ENCODE results near the gene PIKFYVE. TPM values are rescaled to one million over a fixed set of nuclear protein-coding genes. Genes with fewer than 3 reads are reported as not detected.
"Not testable (repeated sequence)": the region's sequence is repeated elsewhere in the genome, so short reads cannot be mapped to it uniquely, and the experiment has no call there.

Gene PIKFYVE
- total RNA-seq, 2 experiments from 2014 or later: 29.7 to 50.0 TPM

GRCh38 chr2:208375491-208376068 lies 109.5 kb downstream of the PIKFYVE start:
- TF ChIP-seq, protein P1, sequence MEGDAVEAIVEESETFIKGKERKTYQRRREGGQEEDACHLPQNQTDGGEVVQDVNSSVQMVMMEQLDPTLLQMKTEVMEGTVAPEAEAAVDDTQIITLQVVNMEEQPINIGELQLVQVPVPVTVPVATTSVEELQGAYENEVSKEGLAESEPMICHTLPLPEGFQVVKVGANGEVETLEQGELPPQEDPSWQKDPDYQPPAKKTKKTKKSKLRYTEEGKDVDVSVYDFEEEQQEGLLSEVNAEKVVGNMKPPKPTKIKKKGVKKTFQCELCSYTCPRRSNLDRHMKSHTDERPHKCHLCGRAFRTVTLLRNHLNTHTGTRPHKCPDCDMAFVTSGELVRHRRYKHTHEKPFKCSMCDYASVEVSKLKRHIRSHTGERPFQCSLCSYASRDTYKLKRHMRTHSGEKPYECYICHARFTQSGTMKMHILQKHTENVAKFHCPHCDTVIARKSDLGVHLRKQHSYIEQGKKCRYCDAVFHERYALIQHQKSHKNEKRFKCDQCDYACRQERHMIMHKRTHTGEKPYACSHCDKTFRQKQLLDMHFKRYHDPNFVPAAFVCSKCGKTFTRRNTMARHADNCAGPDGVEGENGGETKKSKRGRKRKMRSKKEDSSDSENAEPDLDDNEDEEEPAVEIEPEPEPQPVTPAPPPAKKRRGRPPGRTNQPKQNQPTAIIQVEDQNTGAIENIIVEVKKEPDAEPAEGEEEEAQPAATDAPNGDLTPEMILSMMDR (conservative IDR thresholded peaks at IDR 0.05; ENCODE audit: low read length): no peak
- TF ChIP-seq EZH2phosphoT487 (IDR thresholded peaks at IDR 0.05; ENCODE audit: borderline replicate concordance, low read depth, low read length): no peak
- intact Hi-C loops (cut with micrococcal nuclease; ENCODE audit: unreplicated experiment): no loop called here
- no peak overlapping the region for H2AFZ ChIP-seq (ENCODE audit: low read length)
- ChIA-PET POLR2A (interaction anchor here (1.2 kb wide), 1 partner anchor 14 kb away, joined by 3 read pairs; no protein-coding TSS in a partner anchor), CTCF (ENCODE audit: unreplicated experiment) (no interaction called here)
- H3K27ac ChIP-seq (ENCODE audit: low read depth, low read length, poor library complexity, severe bottlenecking): no peak overlapping the region
- DNase-seq (ENCODE audit: low spot score): no peak
- no peak overlapping the region for H3K4me2 ChIP-seq (ENCODE audit: low read length)
- no peaks in the 10 kb centered on the region for H3K79me2 ChIP-seq (ENCODE audit: insufficient read depth, low read depth, low read length)
- no peak overlapping the region for H3K4me3 ChIP-seq (ENCODE audit: low read depth, low read length, poor library complexity, severe bottlenecking)
- H3K9me3 ChIP-seq (ENCODE audit: low read length): no peaks in the 10 kb centered on the region
- no peaks in the 10 kb centered on the region for H3K4me1 ChIP-seq (ENCODE audit: insufficient read depth, low read length, poor library complexity, severe bottlenecking)
- BruUV-seq (replicated peaks): no TSS peak
- no peaks in the 10 kb centered on the region for H3K9me2 ChIP-seq (ENCODE audit: insufficient read depth, low read length)
- no peaks in the 10 kb centered on the region for H4K20me1 ChIP-seq (ENCODE audit: insufficient read depth, low read length)
- H3K36me3 ChIP-seq (ENCODE audit: insufficient read depth, low read length): no peaks in the 10 kb centered on the region

- H2AFZ ChIP-seq (ENCODE audit: low read length); POLR2A ChIA-PET; H3K36me3 ChIP-seq (ENCODE audit: insufficient read depth, low read length); intact Hi-C loops (cut with micrococcal nuclease; ENCODE audit: unreplicated experiment); H3K27ac ChIP-seq (ENCODE audit: low read depth, low read length, poor library complexity, severe bottlenecking); H3K9me2 ChIP-seq (ENCODE audit: insufficient read depth, low read length); BruUV-seq (replicated peaks); H3K4me2 ChIP-seq (ENCODE audit: low read length); H4K20me1 ChIP-seq (ENCODE audit: insufficient read depth, low read length); H3K9me3 ChIP-seq (ENCODE audit: low read length); H3K79me2 ChIP-seq (ENCODE audit: insufficient read depth, low read depth, low read length); H3K4me3 ChIP-seq (ENCODE audit: low read depth, low read length, poor library complexity, severe bottlenecking); H3K4me1 ChIP-seq (ENCODE audit: insufficient read depth, low read length, poor library complexity, severe bottlenecking); CTCF ChIA-PET (ENCODE audit: unreplicated experiment); DNase-seq (ENCODE audit: low spot score): not testable (repeated sequence)
Observed at GRCh38 chr2:208377344-208377860, 111.3 kb downstream of the PIKFYVE start.

DNA sequence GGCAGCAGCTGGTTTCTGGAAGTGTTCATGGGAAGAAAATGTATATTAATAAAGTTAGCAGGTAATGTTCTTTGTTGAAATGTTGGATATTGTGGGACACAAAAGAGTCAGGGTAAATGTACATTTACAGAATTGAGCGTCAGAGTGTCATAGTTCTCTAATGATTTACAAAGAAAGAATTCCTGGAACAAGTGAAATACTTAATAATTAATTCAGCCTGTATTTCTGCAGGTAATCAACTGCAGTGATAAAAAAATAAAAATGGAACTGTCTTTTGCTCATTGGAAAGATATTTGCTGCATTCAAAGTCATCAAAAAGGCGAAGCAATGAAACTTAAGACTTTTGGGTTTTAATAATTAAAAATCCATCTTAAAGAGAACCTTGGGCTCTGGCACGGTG lies 113.1 kb downstream of the PIKFYVE start:
- Histone ChIP-seq H3K9me2 (ENCODE audit: insufficient read depth, low read length) (no peaks in the 10 kb centered on the region), H3K9me3 (ENCODE audit: low read length) (no peaks in the 10 kb centered on the region), H3K4me2 (ENCODE audit: low read length) (no peak overlapping the region), H3K4me1 (ENCODE audit: insufficient read depth, low read length, poor library complexity, severe bottlenecking) (no peaks in the 10 kb centered on the region), H3K4me3 (ENCODE audit: low read depth, low read length, poor library complexity, severe bottlenecking) (no peak overlapping the region), H2AFZ (ENCODE audit: low read length) (no peak overlapping the region), H3K36me3 (ENCODE audit: insufficient read depth, low read length) (no peaks in the 10 kb centered on the region), H3K27ac (ENCODE audit: low read depth, low read length, poor library complexity, severe bottlenecking) (no peak overlapping the region), H4K20me1 (ENCODE audit: insufficient read depth, low read length) (no peaks in the 10 kb centered on the region), H3K79me2 (ENCODE audit: insufficient read depth, low read depth, low read length) (no peaks in the 10 kb centered on the region)
- no TSS peak for BruUV-seq (replicated peaks)
- intact Hi-C loops (cut with micrococcal nuclease; ENCODE audit: unreplicated experiment): no loop called here
- no peak for TF ChIP-seq EZH2phosphoT487 (IDR thresholded peaks at IDR 0.05; ENCODE audit: borderline replicate concordance, low read depth, low read length)
- TF ChIP-seq, protein P1 (conservative IDR thresholded peaks at IDR 0.05; ENCODE audit: low read length): no peak
- DNase-seq (ENCODE audit: low spot score): no peak
- POLR2A ChIA-PET: interaction anchor here (0.7 to 1.7 kb wide), 3 partner anchors 10 to 13 kb away, joined by 3 to 8 read pairs (median 6); no protein-coding TSS in a partner anchor
- CTCF ChIA-PET (ENCODE audit: unreplicated experiment): no interaction called here

All from OCI-LY7 (cell line).